Sigmoid colon (tissue), 4 donors: ENCODE measurements around the gene S100A2.

ENCODE experiments used
- CTCF ChIP-seq, 4 experiments: fragments of 450-650 bp in 3 of 4; fragments of 200-600 bp in 1 of 4; IDR thresholded peaks; one replicate each; pipeline ENCODE4 v1.5.1; 2016 to 2019; ENCODE audit warnings: antibody characterized with exemption in 4 of 4, mild to moderate bottlenecking in 3 of 4, moderate library complexity in 2 of 4
- EP300 ChIP-seq, 4 donors: sonication (generic); formaldehyde crosslinking; IDR thresholded peaks; one replicate each; pipeline ENCODE4 v1.6.1; 2017; ENCODE audit warnings: antibody characterized with exemption in 4 of 4
- POLR2A ChIP-seq, 2 donors: fragments of 450-650 bp; IDR thresholded peaks; one replicate each; pipeline ENCODE4 v1.6.1; 2016; ENCODE audit warnings: antibody characterized with exemption in 2 of 2, mild to moderate bottlenecking in 2 of 2, moderate library complexity in 2 of 2
- POLR2AphosphoS5 ChIP-seq, 4 donors: sonication (generic); formaldehyde crosslinking; IDR thresholded peaks; one replicate each; pipeline ENCODE4 v1.6.1; 2017; ENCODE audit warnings: antibody characterized with exemption in 4 of 4

- no peak for TF ChIP-seq CTCF (IDR thresholded peaks at IDR 0.05)
- no peak for TF ChIP-seq POLR2A (IDR thresholded peaks at IDR 0.05)
- no peak for TF ChIP-seq POLR2AphosphoS5 (IDR thresholded peaks at IDR 0.05)
- no peak for TF ChIP-seq EP300 (IDR thresholded peaks at IDR 0.05)
These were observed 40.4 kb downstream of the S100A2 start for GRCh38 chr1:153525088-153525728.
